Measurements from ENCODE around the gene MMP3.

The MMP3 gene

GRCh38 chr11:102837646-102838045 is 5.8 kb downstream of the MMP3 start:
- Mint-ChIP-seq H3K4me1 (peaks cover 23% of the 10 kb centered on the region), H3K9me3 (no peaks in the 10 kb centered on the region)

GRCh38 chr11:102837156-102837555 is 6.3 kb downstream of the MMP3 start:
- TF ChIP-seq CTCF (IDR thresholded peaks at IDR 0.05), result no peak
- Mint-ChIP-seq H3K4me1 (peaks cover 23% of the 10 kb centered on the region), H3K4me3 (no peak overlapping the region), H3K9me3 (no peaks in the 10 kb centered on the region), H3K36me3 (ENCODE audit: low read depth) (no peaks in the 10 kb centered on the region), H3K27ac (no peak overlapping the region), H3K27me3 (ENCODE audit: low read depth, poor library complexity) (no peaks in the 10 kb centered on the region)
- DNase-seq, result no peak

More at GRCh38 chr11:102837646-102838045, 5.8 kb downstream of the MMP3 start:
- TF ChIP-seq CTCF (IDR thresholded peaks at IDR 0.05), result no peak
- H3K27me3 Mint-ChIP-seq (ENCODE audit: low read depth, poor library complexity), result no peaks in the 10 kb centered on the region
- DNase-seq, result no peak
- no peak overlapping the region for H3K27ac Mint-ChIP-seq
- no peaks in the 10 kb centered on the region for H3K36me3 Mint-ChIP-seq (ENCODE audit: low read depth)
- no peak overlapping the region for H3K4me3 Mint-ChIP-seq

GRCh38 chr11:102836290-102836875 is 7.0 kb downstream of the MMP3 start:
- H3K9me3 Mint-ChIP-seq, result no peaks in the 10 kb centered on the region
- peak overlapping the region; percentile 46 for H3K27ac Mint-ChIP-seq
- no peaks in the 10 kb centered on the region for H3K36me3 Mint-ChIP-seq (ENCODE audit: low read depth)
- no peaks in the 10 kb centered on the region for H3K27me3 Mint-ChIP-seq (ENCODE audit: low read depth, poor library complexity)
- DNase-seq, result no peak
- H3K4me3 Mint-ChIP-seq, result no peak overlapping the region
- no peak for TF ChIP-seq CTCF (IDR thresholded peaks at IDR 0.05)
- H3K4me1 Mint-ChIP-seq, result peaks cover 23% of the 10 kb centered on the region

- Mint-ChIP-seq H3K4me3 (no peak overlapping the region), H3K27me3 (ENCODE audit: low read depth, poor library complexity) (no peaks in the 10 kb centered on the region), H3K36me3 (ENCODE audit: low read depth) (no peaks in the 10 kb centered on the region), H3K27ac (no peak overlapping the region), H3K4me1 (peaks cover 37% of the 10 kb centered on the region), H3K9me3 (no peaks in the 10 kb centered on the region)
- no peak for TF ChIP-seq CTCF (IDR thresholded peaks at IDR 0.05)
- DNase-seq, result no peak
These were observed 9.7 kb downstream of the MMP3 start for GRCh38 chr11:102833731-102834130.

- H3K4me1 Mint-ChIP-seq, result peaks cover 37% of the 10 kb centered on the region
- no peak for DNase-seq
- H3K4me3 Mint-ChIP-seq, result no peak overlapping the region
- no peaks in the 10 kb centered on the region for H3K27me3 Mint-ChIP-seq (ENCODE audit: low read depth, poor library complexity)
- no peak overlapping the region for H3K27ac Mint-ChIP-seq
- H3K9me3 Mint-ChIP-seq, result no peaks in the 10 kb centered on the region
- no peak for TF ChIP-seq CTCF (IDR thresholded peaks at IDR 0.05)
- H3K36me3 Mint-ChIP-seq (ENCODE audit: low read depth), result no peaks in the 10 kb centered on the region
These were observed 10.8 kb downstream of the MMP3 start for GRCh38 chr11:102832612-102833011.

Data from nephron progenitor cell (in vitro differentiated cells).